Measurements from ENCODE around the gene DBF4B. TPM values are rescaled to one million over a fixed set of nuclear protein-coding genes. Genes with fewer than 3 reads are reported as not detected.

Gene DBF4B
- total RNA-seq, 1 experiment from 2014 or later, result 21.0 TPM

Other genes with a start within 250 kb of the DBF4B start
- 16.9 and 23.2 TPM in 2 replicates for gene GPATCH8, start 205.3 kb upstream of the DBF4B start, total RNA-seq (2014; rRNA removed; shearing (Covaris generic))
- 21.1 and 28.3 TPM in 2 replicates for gene FZD2, start 151.2 kb upstream of the DBF4B start, total RNA-seq (2014; rRNA removed; shearing (Covaris generic))
- 1.9 and 6.7 TPM in 2 replicates for gene MEIOC, start 52.2 kb upstream of the DBF4B start, total RNA-seq (2014; rRNA removed; shearing (Covaris generic))
- 38.8 and 46.3 TPM in 2 replicates for gene CCDC43, start 18.9 kb upstream of the DBF4B start, total RNA-seq (2014; rRNA removed; shearing (Covaris generic))
- gene ADAM11, start 50.3 kb downstream of the DBF4B start, total RNA-seq (2014; rRNA removed; shearing (Covaris generic)), result 0.45 and 1.2 TPM in 2 replicates
- gene GJC1, start 121.6 kb downstream of the DBF4B start, total RNA-seq (2014; rRNA removed; shearing (Covaris generic)), result 23.1 and 32.7 TPM in 2 replicates
- gene HIGD1B, start 139.2 kb downstream of the DBF4B start, total RNA-seq (2014; rRNA removed; shearing (Covaris generic)), result not detected in 2 replicates
- gene EFTUD2, start 190.8 kb downstream of the DBF4B start, total RNA-seq (2014; rRNA removed; shearing (Covaris generic)), result 122 and 137 TPM in 2 replicates
- gene GFAP, start 206.8 kb downstream of the DBF4B start, total RNA-seq (2014; rRNA removed; shearing (Covaris generic)), result 0.10 and 0.85 TPM in 2 replicates
- gene KIF18B, start 239.1 kb downstream of the DBF4B start, total RNA-seq (2014; rRNA removed; shearing (Covaris generic)), result 17.9 and 20.4 TPM in 2 replicates

Data from H7 (cell line).